ENCODE results near the gene ST8SIA2.

Gene ST8SIA2

GRCh38 chr15:92480361-92480760 is 86.7 kb downstream of the ST8SIA2 start:
- in situ Hi-C loops (cut with MboI; ENCODE audit: low sequenced_read_pairs): no loop called here

DNA sequence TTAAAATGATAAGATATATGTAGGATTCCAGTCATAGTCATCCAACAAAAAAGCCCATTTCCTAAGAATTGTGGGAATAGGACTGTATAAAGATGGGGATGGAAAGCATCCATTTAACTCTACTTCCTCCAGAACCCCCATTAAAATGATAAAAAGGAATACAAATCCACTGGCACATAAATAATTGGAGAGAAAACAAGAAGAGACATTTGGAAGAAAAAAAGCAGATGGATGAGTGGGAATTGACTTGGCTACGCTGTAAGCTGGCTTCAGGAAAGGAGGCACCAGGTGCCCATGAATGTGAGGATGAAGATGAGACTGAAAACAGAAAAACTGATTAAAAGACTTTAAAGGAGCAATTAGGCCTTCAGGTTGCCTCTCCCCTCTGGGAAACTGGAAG is 91.8 kb downstream of the ST8SIA2 start:
- in situ Hi-C loops (cut with MboI; ENCODE audit: low sequenced_read_pairs): no loop called here

DNA sequence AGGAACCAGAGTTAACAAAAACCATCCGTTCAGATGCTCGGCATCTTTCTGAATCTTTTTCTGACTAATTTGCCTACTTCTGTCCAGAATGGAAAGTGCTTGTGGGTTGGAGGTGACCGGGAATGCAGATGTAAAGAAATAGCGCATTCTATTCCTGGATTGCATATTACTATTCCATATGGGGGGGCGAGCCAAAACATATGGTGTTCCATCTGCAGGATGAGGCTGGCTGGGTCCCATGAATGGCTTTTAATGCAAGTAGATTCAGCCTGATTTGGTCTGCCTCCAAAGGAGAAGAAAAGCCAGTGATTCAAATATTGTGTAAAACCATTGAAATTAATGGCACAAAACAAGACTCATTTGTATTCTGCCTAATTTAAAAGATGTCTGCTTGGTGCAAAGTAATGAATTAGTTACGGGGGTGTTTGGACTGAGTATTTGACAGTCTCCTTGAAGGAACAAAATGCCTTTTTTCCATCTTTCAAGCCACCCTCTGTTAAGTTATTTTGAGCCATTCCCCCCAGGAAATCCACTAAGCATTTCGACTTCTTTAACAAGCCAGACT is 99.0 kb downstream of the ST8SIA2 start:
- in situ Hi-C loops (cut with MboI; ENCODE audit: low sequenced_read_pairs): no loop called here

- in situ Hi-C loops (cut with MboI; ENCODE audit: low sequenced_read_pairs): no loop called here
These were observed 101.2 kb downstream of the ST8SIA2 start for GRCh38 chr15:92494806-92495336.

- in situ Hi-C loops (cut with MboI; ENCODE audit: low sequenced_read_pairs): no loop called here
These were observed 101.8 kb downstream of the ST8SIA2 start for GRCh38 chr15:92495446-92495845.

DNA sequence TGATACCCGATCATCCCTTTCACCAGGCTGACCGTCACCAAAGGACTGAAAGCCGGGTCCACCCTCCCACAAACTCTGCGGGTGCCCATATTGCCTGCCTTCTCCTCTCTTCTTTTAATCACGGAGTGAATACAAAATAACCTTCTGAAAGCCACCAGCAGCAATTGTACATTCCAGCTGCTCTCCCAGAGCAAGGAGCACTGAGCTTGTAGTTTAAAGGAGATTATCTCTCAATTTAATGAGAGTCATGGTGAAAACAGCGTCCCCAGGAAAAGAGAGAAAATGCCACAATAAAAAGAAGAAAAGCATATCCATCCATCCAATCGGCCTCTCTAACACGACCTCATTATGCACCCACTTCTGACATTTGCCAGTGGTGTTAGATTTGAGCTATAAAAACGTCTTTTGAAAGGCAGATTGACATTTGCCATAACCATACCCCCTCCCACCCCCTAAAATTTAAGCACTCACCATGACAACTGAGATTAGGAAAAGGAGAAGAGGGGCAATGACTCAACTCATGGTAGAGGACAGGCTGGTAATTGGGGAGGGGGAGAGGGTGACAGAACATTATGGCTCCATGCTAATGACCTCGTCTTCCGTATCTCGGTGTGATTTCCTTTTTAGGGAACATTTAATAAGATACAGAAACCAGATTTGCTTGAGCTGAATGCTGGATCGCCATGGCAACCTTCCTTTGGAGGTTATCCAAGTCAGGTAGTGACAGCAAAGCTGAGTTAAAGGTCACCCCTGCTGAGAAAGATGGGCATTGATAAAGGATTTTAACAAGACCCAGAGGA is 106.2 kb downstream of the ST8SIA2 start:
- in situ Hi-C loops (cut with MboI; ENCODE audit: low sequenced_read_pairs): no loop called here

GRCh38 chr15:92502336-92502735 is 108.7 kb downstream of the ST8SIA2 start:
- in situ Hi-C loops (cut with MboI; ENCODE audit: low sequenced_read_pairs): no loop called here

- in situ Hi-C loops (cut with MboI; ENCODE audit: low sequenced_read_pairs): no loop called here
These were observed 109.5 kb downstream of the ST8SIA2 start for GRCh38 chr15:92502930-92503857.

DNA sequence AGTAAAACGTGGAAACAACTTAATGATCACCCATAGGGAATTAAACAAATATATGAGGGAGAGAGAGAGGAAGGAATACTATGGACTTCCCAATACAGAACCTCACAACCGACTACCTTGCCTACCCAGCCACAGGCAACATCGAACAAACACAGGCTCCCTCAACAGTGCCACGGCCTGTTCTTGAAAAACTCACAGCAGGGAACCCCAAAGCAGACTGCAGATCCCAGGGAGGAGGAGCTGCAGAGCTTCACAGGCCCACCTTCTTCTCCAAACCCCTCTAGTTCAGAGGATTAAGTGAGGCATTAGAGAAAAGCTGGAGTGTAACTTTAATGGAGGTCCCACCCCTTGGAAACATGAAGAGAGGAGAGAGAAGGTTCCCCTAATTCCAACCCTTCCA is 110.2 kb downstream of the ST8SIA2 start:
- in situ Hi-C loops (cut with MboI; ENCODE audit: low sequenced_read_pairs): no loop called here

DNA sequence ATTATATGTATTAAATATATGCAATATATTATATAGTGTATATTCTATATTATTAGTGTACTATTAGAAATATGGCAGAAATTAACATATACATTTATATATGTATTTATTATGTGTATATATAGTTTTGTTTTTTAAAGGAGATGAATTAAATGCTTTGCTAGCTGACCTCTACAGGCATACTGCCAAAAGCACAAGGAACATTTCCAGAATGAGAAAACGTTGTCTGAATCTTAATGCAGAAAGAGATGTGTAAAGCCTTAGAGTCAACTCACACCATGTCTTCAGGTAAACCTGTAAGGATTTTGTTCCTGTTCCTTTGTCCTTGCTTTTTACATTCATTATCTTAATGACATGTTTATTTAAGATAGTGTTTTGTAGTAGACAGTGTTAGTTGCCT is 111.9 kb downstream of the ST8SIA2 start:
- in situ Hi-C loops (cut with MboI; ENCODE audit: low sequenced_read_pairs): no loop called here

DNA sequence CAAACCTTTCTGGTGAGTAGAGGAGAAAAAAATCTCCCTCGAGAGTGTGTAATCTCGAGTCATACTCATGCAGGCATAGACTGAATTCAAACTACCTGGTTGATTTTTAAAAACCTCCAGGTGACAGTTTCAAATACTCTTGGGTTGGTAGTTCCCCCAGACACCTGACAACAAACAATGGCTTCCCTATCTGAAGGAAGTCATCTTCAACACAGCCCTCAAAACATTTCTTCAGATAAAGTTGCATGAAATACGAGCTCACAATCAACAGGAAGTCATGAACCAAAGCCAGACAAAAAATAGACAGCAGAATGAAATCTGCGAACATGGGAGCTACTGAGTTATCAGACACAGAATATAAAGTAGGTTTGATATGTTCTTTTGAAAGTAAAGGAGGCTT is 112.8 kb downstream of the ST8SIA2 start:
- in situ Hi-C loops (cut with MboI; ENCODE audit: low sequenced_read_pairs): no loop called here

- in situ Hi-C loops (cut with MboI; ENCODE audit: low sequenced_read_pairs): no loop called here
These were observed 116.6 kb downstream of the ST8SIA2 start for GRCh38 chr15:92510163-92510882.
